Pancreas (tissue), 10 donors: ENCODE measurements around the gene ZDHHC18. TPM values are rescaled to one million over a fixed set of nuclear protein-coding genes. Genes with fewer than 3 reads are reported as not detected.
"Not testable (repeated sequence)": the region's sequence is repeated elsewhere in the genome, so short reads cannot be mapped to it uniquely, and the experiment has no call there.

ENCODE experiments used
- ATAC-seq, 4 donors: fragments of 200-7000 bp; cut with Tn5 transposase; one replicate each; pipeline versions ENCODE4 v1.8.0 to v1.9.1; 2020; ENCODE audit warnings: mild to moderate bottlenecking in 4 of 4, moderate library complexity in 4 of 4
- DNase-seq, 6 donors: peaks; one replicate each; pipeline ENCODE4 v3.0.0-alpha.2; 2020
- FAIRE-seq: peaks from 2 replicates; lab custom pipeline; 2012; peaks lifted over from hg19 to GRCh38; lab: Jason Lieb, UNC
- H3K27ac ChIP-seq, 4 donors: fragments of 200-600 bp; sonication (generic); 1 replicate in 3 of 4; 2 replicates in 1 of 4; pipeline versions ENCODE4 v1.5.0 to v1.8.0; 2020
- H3K27me3 ChIP-seq, 4 donors: fragments of 200-600 bp; one replicate each; pipeline ENCODE4 v1.8.0; 2021
- H3K36me3 ChIP-seq, 3 donors: fragments of 200-600 bp; sonication (generic) in 1 of 3; one replicate each; pipeline versions ENCODE4 v1.5.0 to v1.8.0; 2020 to 2021
- H3K4me1 ChIP-seq, 3 donors: fragments of 200-600 bp; one replicate each; pipeline ENCODE4 v1.8.0; 2021
- H3K4me3 ChIP-seq, 4 donors: fragments of 200-600 bp; sonication (generic) in 2 of 4; one replicate each; pipeline versions ENCODE4 v1.5.0 to v1.8.0; 2020 to 2021
- H3K9me3 ChIP-seq, 4 donors: fragments of 200-600 bp; one replicate each; pipeline ENCODE4 v1.8.0; 2021
- WGBS, 2 donors: extraction: QIAGEN DNeasy Blood & Tissue Kit; methylation state at CpG; one replicate each; pipeline ENCODE4 v1.1.7; 2013; 5-methylcytosine and 5-hydroxymethylcytosine counted together
- intact Hi-C, 3 donors: fragments of 100-400 bp; cut with DNase I; formaldehyde crosslinking; loops; one replicate each; pipeline versions ENCODE4 v1.11.1 to v1.14.2; 2022
- polyA plus RNA-seq, 2 donors: library from polyadenylated mRNA; stranded (reverse); fragments of 200-250 nt; gene quantifications; one replicate each; pipeline ENCODE4 v1.2.3, GENCODE V29; 2013
- total RNA-seq, 6 donors: library from RNA; stranded (reverse); fragmentation: NEBNext Ultra II Directional in 4 of 6; extraction: Animal tissue kit (Norgen Biotek cat#: 25700) in 4 of 6; gene quantifications; one replicate each; pipeline versions ENCODE4 v1.2.1 to v1.2.4, GENCODE V29; 2021 to 2023
- TF ChIP-seq, protein P1 (sequence below), 4 donors: fragments of 200-600 bp; sonication (generic) in 3 of 4; IDR thresholded peaks; one replicate each; pipeline versions ENCODE4 v1.5.0 to v1.8.0; 2021; ENCODE audit warnings: antibody characterized with exemption in 4 of 4
- donor health status: healthy with polysubstance abuse.
- donor health status: DM: no; HTN: no; CAD: no; lungs with moderate emphysema.
- donor health status: DM: no; HTN: no; CAD: no.
- donor health status: control.
- donor health status: control.
- donor health status: Bipolar disorder and iron deficiency.
- donor health status: DM: yes; HTN: yes; CAD: no.
- donor health status: DM: no; HTN: no; CAD: no.
- donor health status: DM: no; HTN: no; CAD: no.
- donor health status: DM: yes; HTN: yes; CAD: no.

Gene ZDHHC18
- total and polyA plus RNA-seq, 8 donors = 3.4 to 9.9 (median 6.0) TPM

DNA sequence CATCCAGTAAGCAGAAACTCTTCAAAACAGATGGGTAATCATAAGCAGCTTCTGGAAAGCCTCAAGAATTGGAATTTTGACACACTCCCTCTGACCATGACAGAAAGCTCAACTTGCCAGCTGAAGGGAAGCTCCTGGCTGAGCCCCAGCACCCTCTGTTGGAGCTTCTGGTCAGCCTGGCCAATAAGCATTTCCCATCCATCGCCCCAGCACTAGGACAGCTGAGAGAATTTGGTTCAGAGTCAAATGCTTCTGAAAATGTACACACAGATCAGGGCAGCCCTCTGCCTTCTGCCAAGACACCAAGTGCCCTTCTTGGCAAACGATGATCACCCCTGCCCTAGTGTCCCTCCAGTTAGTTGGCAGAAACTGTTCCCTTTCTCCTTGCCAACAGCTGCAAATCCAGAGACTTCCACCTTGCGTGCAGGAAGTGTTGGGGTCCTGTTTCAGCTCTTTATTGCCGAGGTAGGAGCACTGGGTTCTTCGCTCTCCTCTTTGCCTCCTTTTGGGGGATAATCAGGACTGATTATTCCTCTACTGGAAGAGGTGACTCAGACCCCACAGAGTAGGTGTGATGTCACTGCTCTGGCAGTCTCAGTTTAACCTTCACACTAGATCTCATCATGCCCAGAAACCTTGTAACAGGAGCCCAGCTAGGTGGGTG lies 26.9 kb upstream of the ZDHHC18 start:
- ATAC-seq = peak in 3 of 4 donors; percentile 49 to 86 (median 85)
- no peaks in the 10 kb centered on the region for H3K9me3 ChIP-seq
- WGBS, 2 donors = 54 to 58% methylated on average over 5 of the region's 5 CpGs
- DNase-seq = no peak
- no peaks in the 10 kb centered on the region for H3K27me3 ChIP-seq
- H3K36me3 ChIP-seq = peaks cover 0 to 5% (median 0%) of the 10 kb centered on the region in 3 donors
- FAIRE-seq = no peak
- TF ChIP-seq, protein P1, sequence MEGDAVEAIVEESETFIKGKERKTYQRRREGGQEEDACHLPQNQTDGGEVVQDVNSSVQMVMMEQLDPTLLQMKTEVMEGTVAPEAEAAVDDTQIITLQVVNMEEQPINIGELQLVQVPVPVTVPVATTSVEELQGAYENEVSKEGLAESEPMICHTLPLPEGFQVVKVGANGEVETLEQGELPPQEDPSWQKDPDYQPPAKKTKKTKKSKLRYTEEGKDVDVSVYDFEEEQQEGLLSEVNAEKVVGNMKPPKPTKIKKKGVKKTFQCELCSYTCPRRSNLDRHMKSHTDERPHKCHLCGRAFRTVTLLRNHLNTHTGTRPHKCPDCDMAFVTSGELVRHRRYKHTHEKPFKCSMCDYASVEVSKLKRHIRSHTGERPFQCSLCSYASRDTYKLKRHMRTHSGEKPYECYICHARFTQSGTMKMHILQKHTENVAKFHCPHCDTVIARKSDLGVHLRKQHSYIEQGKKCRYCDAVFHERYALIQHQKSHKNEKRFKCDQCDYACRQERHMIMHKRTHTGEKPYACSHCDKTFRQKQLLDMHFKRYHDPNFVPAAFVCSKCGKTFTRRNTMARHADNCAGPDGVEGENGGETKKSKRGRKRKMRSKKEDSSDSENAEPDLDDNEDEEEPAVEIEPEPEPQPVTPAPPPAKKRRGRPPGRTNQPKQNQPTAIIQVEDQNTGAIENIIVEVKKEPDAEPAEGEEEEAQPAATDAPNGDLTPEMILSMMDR (IDR thresholded peaks at IDR 0.05) = no peak
- H3K27ac ChIP-seq = peak overlapping the region in 2 of 4 donors; percentile 62 to 63
- H3K4me3 ChIP-seq = no peak overlapping the region
- intact Hi-C loops = loop anchor here in 2 of 3 donors (10.0 kb wide), 2 partner anchors 125 to 195 kb away; no protein-coding TSS in a partner anchor
- H3K4me1 ChIP-seq = no peaks in the 10 kb centered on the region

DNA sequence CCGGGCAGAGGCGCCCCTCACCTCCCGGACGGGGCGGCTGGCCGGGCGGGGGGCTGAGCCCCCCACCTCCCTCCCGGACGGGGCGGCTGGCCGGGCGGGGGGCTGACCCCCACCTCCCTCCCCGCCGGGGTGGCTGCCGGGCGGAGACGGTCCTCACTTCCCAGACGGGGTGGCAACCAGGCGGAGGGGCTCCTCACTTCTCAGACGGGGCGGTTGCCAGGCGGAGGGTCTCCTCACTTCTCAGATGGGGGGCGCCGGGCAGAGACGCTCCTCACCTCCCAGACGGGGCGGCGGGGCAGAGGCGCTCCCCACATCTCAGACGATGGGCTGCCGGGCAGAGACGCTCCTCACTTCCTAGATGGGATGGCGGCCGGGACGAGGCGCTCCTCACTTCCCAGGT lies 22.6 kb upstream of the ZDHHC18 start:
- DNase-seq, H3K4me3 ChIP-seq, H3K4me1 ChIP-seq, intact Hi-C loops, ATAC-seq, H3K27ac ChIP-seq, FAIRE-seq, H3K27me3 ChIP-seq, H3K9me3 ChIP-seq, H3K36me3 ChIP-seq: not testable (repeated sequence)
- WGBS, 2 donors = 94 to 97% methylated on average over 13 to 26 of the region's 36 CpGs

DNA sequence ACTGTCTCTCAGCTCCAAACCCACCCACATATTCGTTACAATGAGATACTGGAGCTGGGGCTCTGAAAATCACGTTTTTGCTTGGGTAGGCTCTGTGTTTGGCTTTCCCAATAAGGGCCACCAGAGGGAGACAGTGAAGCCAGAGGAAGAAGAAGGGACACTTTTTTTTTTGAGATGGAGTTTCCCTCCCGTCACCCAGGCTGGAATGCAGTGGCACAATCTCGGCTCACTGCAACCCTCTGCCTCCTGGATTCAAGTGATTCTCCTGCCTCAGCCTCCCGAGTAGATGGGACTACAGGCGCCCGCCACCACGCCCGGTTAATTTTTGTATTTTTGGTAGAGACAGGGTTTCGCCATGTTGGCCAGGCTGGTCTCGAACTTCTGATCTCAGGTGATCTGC lies 16.4 kb upstream of the ZDHHC18 start:
- TF ChIP-seq, protein P1 (IDR thresholded peaks at IDR 0.05) = peak; percentile 26 to 56 (median 51)
- H3K27ac ChIP-seq, intact Hi-C loops, H3K9me3 ChIP-seq, H3K4me1 ChIP-seq, H3K36me3 ChIP-seq, H3K4me3 ChIP-seq, H3K27me3 ChIP-seq, FAIRE-seq: not testable (repeated sequence)
- DNase-seq = peak in 4 of 6 donors; percentile 54 to 72 (median 58)
- ATAC-seq = peak; percentile 63 to 96 (median 86)
- WGBS, 2 donors = 47 to 48% methylated on average over 11 of the region's 11 CpGs

DNA sequence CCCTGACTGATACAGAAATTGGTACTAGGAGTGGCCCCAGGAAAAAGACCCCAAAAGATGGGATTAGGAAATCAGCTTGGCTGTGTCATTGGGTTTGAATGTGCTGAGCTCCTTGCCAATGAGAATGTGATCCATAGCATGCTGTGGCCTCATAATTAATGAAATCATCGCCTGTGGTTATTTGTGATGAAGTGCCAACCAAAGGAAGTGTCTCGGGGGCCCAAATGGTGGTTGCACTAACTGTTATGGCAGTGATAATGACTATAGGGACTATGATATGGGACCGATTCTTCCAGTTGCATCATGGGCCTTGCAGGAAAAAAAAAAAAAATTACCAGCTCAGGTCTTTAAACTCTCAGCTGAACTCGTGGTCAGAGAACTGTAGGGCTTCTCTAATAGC lies 15.4 kb upstream of the ZDHHC18 start:
- FAIRE-seq = no peak
- H3K27ac ChIP-seq = no peak overlapping the region

DNA sequence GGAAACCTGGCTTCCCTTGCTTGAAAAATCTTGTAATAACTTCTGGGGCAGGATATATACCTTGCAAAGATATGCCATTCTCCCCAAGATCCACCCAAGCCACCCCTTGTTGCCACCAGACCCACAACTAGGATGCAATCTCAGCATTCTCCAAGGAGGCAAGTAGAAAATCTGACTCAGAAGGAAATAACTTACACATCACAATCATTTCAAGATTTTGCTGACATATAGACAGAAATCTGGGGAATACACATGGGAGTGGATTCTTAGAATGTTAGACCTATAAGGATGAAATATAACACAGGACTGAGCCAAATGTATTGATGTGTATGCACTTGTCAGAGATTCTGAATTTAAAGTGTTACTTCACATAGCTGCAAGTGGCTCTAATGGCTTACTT lies 14.8 kb upstream of the ZDHHC18 start:
- ATAC-seq = no peak
- Histone ChIP-seq H3K4me3 (no peak overlapping the region), H3K9me3 (no peaks in the 10 kb centered on the region), H3K36me3 (no peaks in the 10 kb centered on the region), H3K27me3 (no peaks in the 10 kb centered on the region), H3K4me1 (no peaks in the 10 kb centered on the region), H3K27ac (no peak overlapping the region)
- no peak for DNase-seq
- FAIRE-seq = no peak
- TF ChIP-seq, protein P1 (IDR thresholded peaks at IDR 0.05) = no peak
- intact Hi-C loops = no loop called here

More for the DNA sequence above, 15.4 kb upstream of the ZDHHC18 start:
- Histone ChIP-seq H3K9me3 (no peaks in the 10 kb centered on the region), H3K4me3 (no peak overlapping the region), H3K4me1 (no peaks in the 10 kb centered on the region), H3K36me3 (no peaks in the 10 kb centered on the region), H3K27me3 (no peaks in the 10 kb centered on the region)
- TF ChIP-seq, protein P1 (IDR thresholded peaks at IDR 0.05) = no peak
- DNase-seq (no peak), ATAC-seq (no peak)
- 57 to 68% methylated on average over 4 of the region's 4 CpGs for WGBS, 2 donors
- intact Hi-C loops = no loop called here
